Inflammatory macrophage treated with lipopolysaccharide for 4 hours (primary cell): ENCODE measurements around the gene GLI3.
A peak's percentile ranks its signal among the peaks of the same experiment; 100 is the strongest.

Source experiments
- DNase-seq: peaks from one replicate; pipeline ENCODE4 v3.0.0-alpha.2; 2020

The GLI3 gene

DNA sequence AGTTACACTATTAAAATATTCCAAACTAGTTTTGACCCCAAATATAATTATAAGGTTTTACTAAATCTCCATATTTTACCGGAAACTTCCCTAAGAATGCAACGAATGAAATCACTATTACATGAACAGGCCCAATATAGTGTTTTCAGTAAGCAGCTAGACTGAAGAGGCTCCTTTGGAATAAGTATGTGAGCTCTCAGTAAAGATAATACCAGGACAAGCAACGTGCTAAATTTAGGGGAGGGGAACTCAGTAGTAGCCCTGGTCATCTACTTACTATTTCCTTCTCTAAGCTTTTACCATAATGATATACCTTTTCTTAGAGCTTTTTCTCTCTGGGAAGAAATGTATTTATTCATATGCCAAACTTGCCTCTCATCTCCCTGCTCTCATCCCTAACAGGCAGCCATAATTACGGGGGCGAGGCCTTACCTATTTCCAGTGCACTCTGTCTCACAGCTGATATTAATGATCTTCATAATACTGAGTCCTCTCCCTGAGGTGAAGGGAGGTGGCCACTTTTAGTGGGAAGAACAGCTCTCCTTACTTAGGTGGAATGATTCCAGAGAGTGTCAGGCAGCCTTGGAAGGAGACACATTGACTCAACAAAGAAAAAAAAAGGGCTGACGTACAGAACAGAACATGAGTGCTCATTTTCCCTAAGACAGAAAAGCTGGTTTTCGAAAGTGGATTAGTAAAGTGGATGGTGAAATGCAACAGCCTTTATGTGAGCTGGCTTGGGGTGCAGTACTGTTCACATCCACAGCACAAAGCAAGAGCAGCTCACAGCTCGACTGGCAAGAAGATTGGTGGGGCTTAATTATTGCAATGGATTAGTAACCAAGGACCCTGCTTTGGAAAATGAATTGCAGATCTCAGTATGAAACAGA is 165.4 kb downstream of the GLI3 start:
- DNase-seq: peak; percentile 4

DNA sequence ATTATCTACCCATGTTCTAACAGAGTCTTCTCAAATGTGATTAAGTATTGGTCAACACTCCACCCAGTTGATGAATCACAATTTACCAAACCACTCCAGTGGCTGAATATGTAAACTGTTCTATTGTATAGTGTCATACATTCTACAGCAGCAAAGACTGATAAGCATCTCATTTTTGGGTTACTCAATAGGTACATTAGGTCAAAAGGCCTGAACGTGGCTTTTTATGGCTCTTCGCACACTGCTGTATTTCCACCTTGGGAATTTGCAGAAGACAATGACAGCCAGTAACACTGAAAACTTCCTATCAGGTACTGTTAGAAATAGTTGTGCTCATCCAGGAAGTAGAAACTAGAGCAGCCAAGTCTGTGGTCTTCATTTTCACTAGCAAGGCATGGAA is 166.9 kb downstream of the GLI3 start:
- DNase-seq: no peak

DNA sequence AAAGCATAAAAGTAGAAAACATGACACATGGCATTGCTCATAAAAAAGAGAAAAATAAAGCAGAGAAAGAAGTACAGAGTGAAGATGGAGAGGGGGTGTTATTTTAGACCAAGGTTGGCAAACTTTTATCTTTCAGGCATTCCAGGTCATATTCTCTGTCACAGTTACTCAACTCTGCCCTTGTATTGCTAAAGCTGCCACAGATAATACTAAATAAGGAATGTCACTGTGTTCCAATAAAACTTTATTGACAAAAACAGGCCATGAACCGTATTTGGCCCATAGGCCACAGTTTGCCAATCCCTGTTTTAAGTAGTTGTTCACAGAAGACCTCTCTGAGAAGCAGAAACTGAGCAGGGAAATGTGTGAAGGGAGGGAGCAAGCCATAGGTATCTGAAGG is 167.4 kb downstream of the GLI3 start:
- no peak for DNase-seq

DNA sequence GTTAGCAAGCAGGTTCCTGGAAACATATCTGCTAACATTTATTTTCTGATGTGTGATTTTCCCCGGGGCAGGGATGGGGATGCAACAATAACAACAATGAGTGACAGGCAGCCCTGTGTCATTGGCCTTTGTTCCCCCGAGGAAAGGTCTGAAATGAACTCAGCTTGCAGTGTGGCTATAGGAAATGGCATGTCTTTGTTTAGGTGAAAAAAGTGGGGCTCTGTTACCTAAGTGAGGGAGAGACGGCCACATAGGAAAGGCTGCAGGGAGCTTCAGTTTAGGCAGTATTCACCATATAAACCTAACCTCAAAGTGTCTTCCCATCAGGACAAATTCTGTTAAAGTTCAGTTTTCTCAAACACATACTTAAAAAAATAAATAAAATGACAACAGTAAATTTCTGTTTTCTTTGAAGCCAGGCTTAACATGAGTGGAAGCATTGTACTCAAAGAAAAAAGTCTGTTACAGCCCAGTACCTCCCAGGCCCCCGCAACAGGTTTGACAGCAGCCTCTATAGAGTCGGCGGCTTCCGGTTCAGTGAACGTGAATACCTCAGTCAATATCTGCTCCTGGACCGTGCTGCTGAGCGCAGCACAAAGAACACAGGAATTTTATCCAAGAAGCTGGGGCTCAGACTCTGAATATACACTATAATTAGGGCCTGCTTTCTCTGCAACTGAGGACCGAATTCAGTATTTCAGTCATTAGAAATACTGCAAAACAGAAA is 168.3 kb downstream of the GLI3 start:
- DNase-seq: no peak

DNA sequence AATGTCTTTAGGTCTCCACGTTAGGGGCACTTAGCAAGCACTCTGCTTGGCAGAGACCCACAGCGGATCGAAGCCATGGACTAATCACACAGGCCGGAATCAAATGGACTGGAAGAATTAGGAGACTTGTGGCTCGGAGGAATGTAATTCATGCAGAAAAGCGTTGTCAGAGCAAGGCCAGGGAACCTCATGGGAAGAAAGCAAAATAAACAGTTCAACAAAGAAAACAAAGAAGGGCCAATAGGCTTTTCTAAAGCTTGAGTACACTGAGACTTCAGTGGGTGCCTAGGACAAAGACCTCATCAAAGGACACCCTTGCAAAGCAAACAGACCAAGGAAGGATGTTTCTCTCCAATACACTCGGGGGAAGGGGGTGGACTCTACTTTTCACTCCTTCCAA is 171.1 kb downstream of the GLI3 start:
- DNase-seq: no peak

DNA sequence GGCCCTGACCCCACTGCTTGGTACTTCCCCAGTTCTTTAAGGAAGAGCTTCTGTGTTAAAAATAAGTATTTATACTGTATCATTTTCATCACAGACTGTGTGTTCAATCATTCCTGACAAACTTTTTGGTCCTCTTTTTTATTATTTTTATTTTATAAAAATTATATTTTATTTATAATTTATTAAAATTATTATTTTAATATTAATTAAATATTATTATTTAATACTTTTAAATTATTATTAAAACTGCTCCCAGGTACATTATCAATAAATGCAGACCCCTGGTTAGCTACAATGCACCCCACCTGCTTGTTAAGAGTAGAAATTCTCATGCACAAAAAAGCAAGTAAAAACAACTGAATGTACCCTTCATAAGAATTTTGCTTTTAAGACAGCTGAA is 172.0 kb downstream of the GLI3 start:
- DNase-seq: no peak

DNA sequence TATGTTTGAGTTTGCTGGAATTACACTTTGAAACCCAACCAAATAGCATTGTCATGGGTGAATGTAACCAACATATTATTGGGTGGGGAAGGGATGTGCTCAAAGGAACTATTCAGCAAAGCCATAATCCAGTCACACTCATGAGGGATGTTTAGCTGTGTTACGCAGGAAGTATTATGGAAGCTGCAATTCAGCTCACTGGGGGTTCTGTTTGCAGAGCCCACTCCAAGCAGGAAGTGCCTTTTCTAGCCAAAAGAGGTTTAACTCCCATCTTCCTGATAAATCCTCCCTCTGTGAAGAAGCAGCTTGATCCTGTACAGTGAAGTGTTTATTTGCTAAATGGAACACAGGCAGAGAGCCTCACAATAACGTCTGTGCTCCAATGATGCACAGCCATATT is 172.5 kb downstream of the GLI3 start:
- no peak for DNase-seq

DNA sequence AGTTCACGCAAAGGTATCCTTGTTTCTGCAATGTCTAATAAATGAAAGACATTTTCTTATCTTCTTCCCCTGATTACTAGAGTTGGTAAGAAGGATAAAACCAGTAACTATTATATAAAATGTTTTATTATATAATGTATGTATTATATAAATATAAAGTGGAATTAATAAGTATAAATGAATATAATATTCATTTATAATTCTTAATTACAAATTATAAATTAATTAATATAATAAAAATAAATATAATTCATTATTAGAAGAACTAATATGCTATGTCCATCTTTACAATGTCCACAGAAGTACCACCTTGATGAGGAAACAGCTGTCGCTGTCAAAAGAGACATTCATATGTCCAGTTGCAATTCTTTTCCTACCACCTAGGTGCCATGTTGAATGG is 177.7 kb downstream of the GLI3 start:
- DNase-seq: no peak

DNA sequence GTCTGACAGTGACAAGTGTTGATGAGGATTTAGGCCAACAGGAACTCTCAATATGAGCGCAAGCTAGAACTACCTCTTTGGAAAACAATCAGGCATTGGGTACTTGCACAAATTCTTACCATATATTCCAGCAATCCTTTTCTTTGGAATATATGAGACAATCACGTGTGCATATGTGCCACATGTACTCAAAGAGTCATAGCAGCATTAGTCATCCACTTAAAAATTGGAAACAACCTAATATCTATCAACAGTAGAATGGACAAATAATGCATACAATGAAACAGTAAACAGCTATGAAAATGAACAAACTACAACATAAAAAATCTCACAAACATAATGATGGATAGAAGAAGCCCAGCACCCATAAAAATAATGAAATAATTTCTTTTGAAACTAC is 179.7 kb downstream of the GLI3 start:
- no peak for DNase-seq

DNA sequence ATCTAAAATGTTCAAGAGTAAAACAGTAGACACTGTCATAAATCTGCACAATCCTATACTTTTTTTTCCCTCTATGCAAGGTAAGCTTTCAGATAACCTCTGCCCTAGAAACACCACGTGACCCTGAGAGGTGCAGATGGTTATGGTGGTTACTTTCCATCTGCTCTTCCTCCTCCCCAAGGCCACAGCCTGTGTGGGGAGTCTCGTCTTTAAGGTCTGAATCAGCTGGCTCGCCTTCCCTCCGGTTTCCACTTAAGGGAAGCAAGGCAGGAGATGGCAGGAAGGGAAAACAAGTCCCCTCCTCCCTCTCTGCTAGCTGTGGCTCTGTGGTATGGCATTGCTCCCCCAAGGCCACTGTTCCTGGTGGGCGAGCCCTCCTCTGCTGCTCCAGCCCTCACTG is 181.8 kb downstream of the GLI3 start:
- no peak for DNase-seq

DNA sequence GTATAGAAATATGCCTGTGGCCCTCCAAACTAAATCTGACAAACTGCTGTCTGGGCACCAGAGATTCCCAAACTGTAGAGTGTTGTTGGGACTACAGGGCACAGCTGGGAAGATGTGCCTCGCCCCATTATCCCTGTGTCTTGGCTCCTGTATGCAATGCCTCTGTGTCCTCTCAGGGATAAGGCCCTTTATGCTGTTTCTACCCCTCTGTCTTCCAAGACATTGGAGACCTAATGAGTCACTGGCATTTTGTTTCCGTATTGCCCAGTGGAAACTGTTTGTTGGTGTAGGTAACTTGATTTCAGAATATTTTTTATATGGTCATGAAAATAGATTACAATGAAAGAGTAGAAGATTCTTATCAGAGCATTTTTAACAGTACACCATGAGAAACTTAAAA is 183.2 kb downstream of the GLI3 start:
- no peak for DNase-seq

DNA sequence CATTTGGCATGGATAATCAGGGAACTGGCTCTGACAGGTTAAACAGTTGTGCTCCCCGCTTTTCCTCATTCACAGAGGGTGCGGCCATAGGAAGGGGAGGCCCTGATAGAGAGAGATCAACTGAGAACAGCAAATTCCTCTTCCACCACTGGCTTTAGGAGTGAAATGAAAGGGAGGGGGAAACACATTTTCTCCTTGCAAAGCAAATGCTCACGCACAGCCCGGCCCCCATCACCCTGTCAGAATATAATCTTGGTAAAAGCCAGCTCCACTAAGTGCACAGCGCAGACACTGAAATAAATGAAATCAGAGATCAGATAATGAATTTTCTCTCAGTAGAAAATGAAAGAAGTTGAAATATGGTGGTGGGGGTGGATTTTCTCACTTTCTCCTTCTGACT is 187.2 kb downstream of the GLI3 start:
- no peak for DNase-seq

DNA sequence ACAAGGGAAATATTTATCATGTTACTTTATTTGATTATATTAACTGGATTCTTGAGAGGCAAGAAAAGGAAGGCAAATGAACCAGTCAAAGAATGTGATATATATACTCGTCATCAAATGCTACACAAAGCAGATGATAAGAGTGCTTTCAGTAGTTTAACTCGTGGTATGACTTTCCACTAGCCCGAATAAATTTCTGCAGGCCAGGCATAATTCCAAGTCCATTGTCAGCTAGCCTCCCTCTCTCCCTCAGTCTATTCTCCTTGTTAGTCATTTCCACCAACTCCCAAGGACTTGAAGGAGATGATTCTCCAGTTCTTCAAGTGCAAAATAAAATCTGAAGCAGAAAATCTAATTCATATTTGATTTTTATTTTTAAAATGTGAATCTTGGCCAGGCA is 190.5 kb downstream of the GLI3 start:
- no peak for DNase-seq

DNA sequence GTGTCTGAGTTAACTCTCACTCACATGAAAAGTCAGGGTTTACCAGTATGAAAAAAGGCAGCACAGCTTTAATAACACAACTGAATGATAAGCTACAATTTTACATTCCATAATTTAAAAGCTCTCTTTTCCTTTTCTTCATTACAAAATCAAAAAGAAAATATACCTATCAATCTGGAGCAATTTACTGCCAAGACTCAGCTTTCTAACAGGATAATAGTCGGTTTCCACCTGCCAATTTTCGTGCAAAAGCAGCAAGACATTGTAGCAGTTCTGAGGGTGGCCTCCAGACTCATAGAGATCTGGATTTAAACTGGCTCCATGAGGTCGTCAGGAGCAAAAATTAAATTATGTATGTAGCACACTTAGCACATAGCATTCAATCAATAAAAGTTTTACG is 191.0 kb downstream of the GLI3 start:
- no peak for DNase-seq

DNA sequence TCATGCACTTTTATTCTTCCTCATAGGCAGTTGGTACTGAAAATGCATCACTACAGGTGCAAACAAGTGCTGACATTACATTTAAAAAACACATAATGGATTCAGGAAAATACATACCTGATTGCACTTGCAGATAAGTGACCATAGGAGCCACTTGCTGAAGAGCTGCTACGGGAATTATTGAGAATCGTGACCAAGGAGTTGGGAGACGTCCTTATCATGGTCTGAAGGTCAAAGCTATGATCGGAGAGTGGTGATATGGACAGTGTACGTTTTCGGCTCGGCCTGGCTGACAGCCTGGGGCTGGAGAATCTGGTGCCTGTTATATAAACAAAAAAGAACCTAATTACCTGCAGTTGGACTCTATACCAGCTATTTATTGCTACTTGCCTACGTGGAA is 197.1 kb downstream of the GLI3 start:
- no peak for DNase-seq

DNA sequence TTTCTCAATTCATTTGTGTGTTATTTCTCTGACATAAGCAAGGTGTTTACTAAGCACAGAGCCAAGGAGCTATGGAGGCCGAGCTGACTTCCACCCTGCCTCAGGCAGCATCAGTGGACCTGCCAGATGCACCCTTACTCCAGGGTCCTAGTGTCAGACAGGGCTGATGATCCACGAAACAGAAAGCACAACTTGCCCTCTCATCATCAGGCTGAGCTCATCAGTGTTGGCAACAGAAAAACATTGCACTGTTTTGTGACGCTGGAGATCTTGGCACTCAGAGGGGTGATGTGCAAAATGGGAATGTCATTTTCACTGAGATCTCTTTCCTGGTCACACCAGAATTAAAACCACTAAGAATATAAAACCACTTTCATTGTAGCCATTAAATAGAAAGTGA is 201.8 kb downstream of the GLI3 start:
- no peak for DNase-seq

DNA sequence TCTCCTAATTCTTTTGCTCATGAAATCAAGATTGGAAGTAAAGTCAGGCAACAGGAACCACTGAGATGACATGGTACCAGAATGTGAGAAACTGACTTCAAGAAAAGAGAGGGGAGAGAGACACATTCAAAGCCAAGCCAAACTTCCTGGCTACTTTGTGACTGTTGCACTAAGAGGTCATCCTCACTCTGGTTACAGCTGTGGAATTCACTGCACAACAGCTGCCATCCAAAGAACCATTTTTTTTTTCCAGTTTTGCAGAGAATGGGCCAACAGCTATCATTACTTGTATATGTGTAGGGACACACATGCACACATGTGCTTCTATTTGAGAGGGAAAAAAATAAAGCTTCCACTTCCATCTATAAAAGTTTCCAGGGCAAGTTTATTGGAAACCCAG is 203.5 kb downstream of the GLI3 start:
- no peak for DNase-seq

DNA sequence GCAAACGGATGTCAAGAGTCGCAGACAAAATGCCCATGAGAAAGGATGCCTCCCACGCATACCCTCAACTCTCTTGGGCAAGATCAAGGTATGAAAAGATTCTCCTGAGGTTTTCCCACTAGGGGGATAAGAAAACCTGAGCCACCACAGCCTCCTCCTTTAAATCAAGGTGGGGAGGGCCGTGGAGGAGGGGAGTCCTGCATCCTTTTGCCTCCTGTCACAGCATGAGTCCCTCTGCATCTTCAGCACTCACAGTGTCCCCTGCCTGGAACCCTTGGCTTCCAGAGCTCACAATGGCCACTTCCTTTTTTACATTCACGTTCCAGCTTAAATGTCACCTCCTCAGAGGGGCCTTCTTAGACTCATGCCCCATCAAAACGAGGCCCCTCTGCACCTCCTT is 207.6 kb downstream of the GLI3 start:
- DNase-seq: no peak

DNA sequence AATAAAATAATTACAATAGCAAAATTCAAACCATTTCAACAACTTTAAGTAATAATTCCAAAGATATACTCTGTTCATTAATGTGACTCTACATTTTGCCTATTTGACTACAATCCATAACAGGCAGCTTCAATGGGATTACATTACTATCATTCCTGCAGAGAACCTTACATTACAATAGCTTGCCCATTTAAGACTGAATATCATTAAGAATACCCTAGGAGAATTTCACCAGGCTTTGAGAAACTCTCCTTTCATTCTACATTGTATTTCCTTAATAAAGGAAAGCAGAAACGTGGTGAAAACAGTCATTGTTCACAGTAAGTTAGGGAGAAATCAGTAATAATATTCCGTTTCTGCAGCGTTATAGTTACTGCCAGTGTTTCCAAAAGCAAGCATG is 209.5 kb downstream of the GLI3 start:
- no peak for DNase-seq

DNA sequence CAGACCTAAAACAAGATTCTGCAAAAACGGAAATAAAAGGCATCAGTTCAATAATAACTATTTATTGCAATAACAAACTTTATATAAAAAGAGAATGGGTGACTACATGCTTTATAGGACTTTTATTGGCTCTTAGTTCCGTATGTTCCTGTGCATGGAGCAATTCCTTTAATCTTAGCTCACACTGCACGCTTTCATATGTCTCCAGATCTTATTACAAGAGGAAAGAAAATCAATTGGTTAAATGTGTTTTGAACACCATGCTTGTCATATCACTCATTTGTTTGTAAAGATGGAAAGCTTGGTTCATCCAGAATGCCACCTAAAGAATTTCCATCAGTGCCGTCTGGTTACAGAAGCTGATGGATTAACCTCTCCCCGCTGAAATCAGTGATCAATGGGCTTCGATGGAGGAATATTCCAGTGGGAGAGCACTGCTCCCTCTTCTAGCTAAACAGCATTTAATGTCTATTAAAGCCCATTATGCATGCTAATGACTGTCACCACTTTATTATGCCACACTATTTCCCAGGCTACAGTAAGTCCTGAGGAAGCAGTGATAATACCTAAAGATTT is 210.3 kb downstream of the GLI3 start:
- DNase-seq: no peak

DNA sequence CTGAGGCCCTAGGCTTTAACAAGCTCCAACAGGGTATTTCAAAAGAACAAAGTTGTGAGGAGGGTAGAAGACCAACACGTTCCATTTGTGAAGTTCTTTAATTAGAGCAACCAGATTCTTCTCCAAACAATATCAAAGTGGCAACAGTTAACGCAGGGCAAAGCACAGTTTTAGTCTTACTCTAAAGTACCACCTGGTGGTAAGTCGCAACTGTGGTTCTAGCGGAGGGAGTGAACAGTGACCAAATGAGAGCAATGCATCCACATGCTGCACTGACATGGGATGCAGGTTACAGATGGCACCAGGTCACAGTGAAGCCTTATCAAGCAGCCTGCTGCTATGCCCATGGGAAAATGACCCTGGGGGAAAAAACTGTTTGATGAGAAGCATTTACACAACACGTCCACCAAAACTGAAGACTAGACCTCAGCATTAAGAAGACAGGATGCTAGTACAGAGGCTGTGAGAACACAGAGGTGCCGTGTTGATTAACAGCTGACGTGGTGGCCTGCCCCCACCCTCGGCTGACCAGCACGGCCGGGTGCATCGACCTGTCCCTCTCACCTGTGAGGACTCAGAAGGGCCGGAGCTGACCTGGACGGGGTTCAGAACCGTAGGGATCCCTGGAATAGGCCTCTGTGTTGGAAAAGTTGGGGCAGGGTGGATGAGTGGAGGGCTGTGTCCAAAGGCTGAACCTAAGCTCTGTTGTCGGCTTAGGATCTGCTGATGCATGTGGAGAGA is 211.2 kb downstream of the GLI3 start:
- DNase-seq: no peak

DNA sequence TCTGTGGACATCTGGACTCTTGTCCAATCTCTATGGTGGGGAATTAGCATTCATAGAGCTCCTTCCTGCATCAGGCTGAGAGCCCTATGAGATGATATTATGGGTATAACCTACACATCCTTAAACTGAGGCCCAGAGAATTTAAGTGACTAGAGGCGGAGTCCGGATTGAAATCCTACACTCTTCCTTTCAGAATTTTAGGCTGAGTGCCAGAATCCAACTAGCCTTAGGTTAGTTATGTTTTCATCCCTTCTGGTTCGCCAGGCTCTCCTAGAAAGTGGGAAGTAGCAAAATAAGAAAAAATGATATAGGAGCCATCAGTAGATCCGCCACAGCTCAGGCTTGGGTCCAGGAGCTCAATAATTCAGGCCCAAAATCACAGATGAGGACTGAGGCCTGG is 212.5 kb downstream of the GLI3 start:
- DNase-seq: no peak

DNA sequence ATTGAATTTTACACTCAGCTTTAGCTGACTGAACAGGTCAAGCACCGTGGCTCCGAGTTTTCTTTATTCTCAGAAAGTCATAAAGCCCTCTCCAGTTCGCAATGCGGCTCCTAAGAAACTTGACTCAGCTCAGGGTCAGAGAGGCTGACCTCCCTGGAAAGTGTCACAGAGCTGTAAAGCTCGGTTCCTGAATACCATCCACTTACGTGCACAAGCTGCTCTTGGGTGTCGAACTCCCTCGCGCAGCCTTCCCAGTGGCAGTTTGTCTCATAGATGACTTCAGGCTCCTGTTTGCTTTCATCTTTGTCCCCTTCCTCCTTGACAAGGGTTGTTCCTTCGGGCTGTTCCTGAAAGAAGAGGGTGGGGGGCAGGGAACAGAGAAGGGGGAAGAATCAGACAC is 213.7 kb downstream of the GLI3 start:
- DNase-seq: no peak

DNA sequence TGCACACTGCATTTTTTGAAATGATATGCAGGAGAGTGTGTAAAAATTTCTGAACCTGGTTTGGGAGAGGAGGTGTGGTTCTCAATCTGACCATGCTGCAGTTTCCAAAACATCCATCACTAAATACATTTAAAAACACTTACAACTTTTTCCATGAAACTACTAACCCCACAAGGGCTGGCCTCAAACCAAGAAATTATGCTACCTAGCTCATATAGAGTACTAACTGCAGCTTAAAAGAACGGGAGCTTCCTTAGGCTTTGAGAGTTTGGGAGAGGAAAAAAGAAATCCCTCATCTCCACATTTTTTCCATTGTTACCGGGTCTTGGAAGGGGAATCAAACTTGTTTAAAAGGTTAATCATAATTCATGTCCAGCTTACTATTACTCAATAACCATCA is 214.2 kb downstream of the GLI3 start:
- DNase-seq: no peak
